OCI-LY7 (cell line): ENCODE data around the gene NOL4L. TPM values are rescaled to one million over a fixed set of nuclear protein-coding genes. Genes with fewer than 3 reads are reported as not detected.
"Not testable (repeated sequence)": the region's sequence is repeated elsewhere in the genome, so short reads cannot be mapped to it uniquely, and the experiment has no call there.

Experiments
- BruUV-seq: library from RNA; stranded (reverse); fragments of 400-500 nt; replicated peaks from 2 replicates; lab custom pipeline; 2021; lab: Mats Ljungman, UMichigan
- CTCF ChIA-PET: fragments of 300-600 bp; sonication (Branson Sonifier 250); formaldehyde crosslinking; loops from one replicate; lab custom pipeline; 2022; ENCODE audit warnings: antibody characterized with exemption; ENCODE audit not compliant: unreplicated experiment; lab: Charles Lee
- POLR2A ChIA-PET: fragments of 300-600 bp; sonication (Branson Sonifier 250); formaldehyde crosslinking; loops from one replicate; lab custom pipeline; 2022; ENCODE audit warnings: antibody characterized with exemption; lab: Charles Lee
- DNase-seq: peaks from one replicate; pipeline ENCODE4 v3.0.0-alpha.2; 2015; ENCODE audit warnings: low spot score
- H2AFZ ChIP-seq: fragments of 200-600 bp; sonication (generic), shearing (Covaris generic); 2 replicates; pipeline ENCODE4 v1.6.1; 2014; ENCODE audit warnings: mild to moderate bottlenecking, antibody characterized with exemption, low read length, moderate library complexity
- H3K27ac ChIP-seq: fragments of 200-600 bp; sonication (generic); 2 replicates; pipeline ENCODE4 v1.5.1; 2014; ENCODE audit warnings: mixed run types, low read depth, mild to moderate bottlenecking, moderate library complexity, low read length, inconsistent platforms; ENCODE audit not compliant: poor library complexity, severe bottlenecking
- H3K36me3 ChIP-seq: fragments of 200-600 bp; sonication (generic); 2 replicates; pipeline ENCODE4 v1.6.1; 2014; ENCODE audit warnings: mild to moderate bottlenecking, antibody characterized with exemption, low read length, moderate library complexity, mixed read lengths; ENCODE audit not compliant: insufficient read depth
- H3K4me1 ChIP-seq: fragments of 200-600 bp; sonication (generic); 2 replicates; pipeline ENCODE4 v1.5.1; 2014; ENCODE audit warnings: mild to moderate bottlenecking, low read length; ENCODE audit not compliant: insufficient read depth, poor library complexity, severe bottlenecking
- H3K4me2 ChIP-seq: fragments of 200-600 bp; sonication (generic); 2 replicates; pipeline ENCODE4 v1.6.1; 2014; ENCODE audit warnings: mild to moderate bottlenecking, low read length
- H3K4me3 ChIP-seq: fragments of 200-600 bp; sonication (generic); 2 replicates; pipeline ENCODE4 v1.5.1; 2014; ENCODE audit warnings: mild to moderate bottlenecking, low read depth, low read length; ENCODE audit not compliant: poor library complexity, severe bottlenecking
- H3K79me2 ChIP-seq: fragments of 200-600 bp; sonication (generic); 2 replicates; pipeline ENCODE4 v1.6.1; 2016; ENCODE audit warnings: low read depth, mild to moderate bottlenecking, low read length, moderate library complexity, mixed read lengths; ENCODE audit not compliant: insufficient read depth
- H3K9me2 ChIP-seq: fragments of 200-600 bp; sonication (generic); 2 replicates; pipeline ENCODE4 v1.6.1; 2016; ENCODE audit warnings: mild to moderate bottlenecking, low read length, mixed read lengths; ENCODE audit not compliant: insufficient read depth
- H3K9me3 ChIP-seq: fragments of 200-600 bp; sonication (generic); 2 replicates; pipeline ENCODE4 v1.6.1; 2014; ENCODE audit warnings: mild to moderate bottlenecking, mixed run types, low read length, mixed read lengths
- H4K20me1 ChIP-seq: fragments of 200-600 bp; sonication (generic); 2 replicates; pipeline ENCODE4 v1.6.1; 2014; ENCODE audit warnings: mild to moderate bottlenecking, antibody characterized with exemption, low read length, moderate library complexity, mixed read lengths; ENCODE audit not compliant: insufficient read depth
- EZH2phosphoT487 ChIP-seq: fragments of 200-600 bp; sonication (generic); IDR thresholded peaks from 2 replicates; pipeline ENCODE4 v1.6.1; 2018; ENCODE audit warnings: low read depth, borderline replicate concordance, mild to moderate bottlenecking, mixed run types, antibody characterized with exemption, low read length, moderate library complexity, mixed read lengths
- intact Hi-C: fragments of 100-400 bp; cut with micrococcal nuclease; formaldehyde crosslinking; loops from one replicate; pipeline ENCODE4 v1.10.0; 2022; ENCODE audit not compliant: unreplicated experiment
- total RNA-seq, 2 experiments: library from RNA; depleted of rRNA in 1 of 2; stranded (reverse); fragments of >200 nt in 1 of 2; shearing (Covaris generic) in 1 of 2; gene quantifications; 2 replicates each; pipeline ENCODE4 v1.2.3, GENCODE V29; 2014 to 2022
- TF ChIP-seq, protein P1 (sequence below): fragments of 200-600 bp; sonication (generic); conservative IDR thresholded peaks from 2 replicates; pipeline ENCODE4 v1.5.1; 2014; ENCODE audit warnings: mild to moderate bottlenecking, antibody characterized with exemption, low read length, moderate library complexity, mixed read lengths

Gene NOL4L
- total RNA-seq, 2 experiments from 2014 or later, result 3.9 to 4.2 TPM

DNA sequence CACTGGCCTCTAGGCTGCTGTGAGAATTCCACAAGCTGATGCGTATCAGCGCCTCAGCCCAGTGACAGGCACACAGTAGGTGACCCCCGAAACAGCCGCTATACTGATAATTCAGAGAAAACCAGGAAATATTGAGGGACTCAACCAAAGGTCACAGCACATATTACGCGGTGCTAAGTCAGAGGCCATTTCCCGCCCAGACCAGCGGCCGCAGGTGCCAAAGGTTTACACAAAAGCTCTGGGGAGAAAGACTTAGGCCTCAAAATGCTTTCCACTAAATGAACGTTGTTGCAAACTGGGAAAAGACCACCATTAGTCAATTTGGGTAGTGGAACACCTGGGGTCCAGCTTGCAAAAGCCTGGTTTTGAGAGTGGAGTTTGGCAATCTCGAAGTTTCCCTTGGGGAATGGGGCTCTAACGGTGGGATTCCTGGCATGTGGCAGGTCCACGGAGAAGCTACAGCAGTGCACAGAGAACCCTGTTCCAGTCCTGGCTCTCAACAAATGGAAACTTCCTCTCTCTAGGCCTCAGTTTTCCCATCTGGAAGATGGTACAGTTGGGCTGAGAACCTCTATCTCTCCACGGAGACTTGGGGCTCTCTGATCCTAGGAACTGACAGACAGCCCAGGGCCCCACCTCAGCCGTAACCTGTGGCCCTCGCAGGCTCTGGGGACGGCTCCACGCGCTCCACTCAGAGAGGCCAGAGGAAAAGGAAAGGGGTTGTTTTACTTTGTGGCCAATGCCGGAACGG is 4.7 kb downstream of the NOL4L start:
- Histone ChIP-seq H3K9me3 (no peaks in the 10 kb centered on the region), H3K4me3 (no peak overlapping the region), H3K4me2 (no peak overlapping the region), H3K36me3 (no peaks in the 10 kb centered on the region), H3K9me2 (no peaks in the 10 kb centered on the region), H4K20me1 (no peaks in the 10 kb centered on the region), H2AFZ (no peak overlapping the region), H3K4me1 (peaks cover 22% of the 10 kb centered on the region), H3K27ac (no peak overlapping the region), H3K79me2 (no peaks in the 10 kb centered on the region)
- CTCF ChIA-PET, result interaction anchor here (0.5 kb wide), 1 partner anchor 41 kb away, joined by 3 read pairs; no protein-coding TSS in a partner anchor
- DNase-seq, result no peak
- BruUV-seq, result no TSS peak
- intact Hi-C loops, result no loop called here
- POLR2A ChIA-PET, result no interaction called here
- TF ChIP-seq EZH2phosphoT487, result no peak
- TF ChIP-seq, protein P1, sequence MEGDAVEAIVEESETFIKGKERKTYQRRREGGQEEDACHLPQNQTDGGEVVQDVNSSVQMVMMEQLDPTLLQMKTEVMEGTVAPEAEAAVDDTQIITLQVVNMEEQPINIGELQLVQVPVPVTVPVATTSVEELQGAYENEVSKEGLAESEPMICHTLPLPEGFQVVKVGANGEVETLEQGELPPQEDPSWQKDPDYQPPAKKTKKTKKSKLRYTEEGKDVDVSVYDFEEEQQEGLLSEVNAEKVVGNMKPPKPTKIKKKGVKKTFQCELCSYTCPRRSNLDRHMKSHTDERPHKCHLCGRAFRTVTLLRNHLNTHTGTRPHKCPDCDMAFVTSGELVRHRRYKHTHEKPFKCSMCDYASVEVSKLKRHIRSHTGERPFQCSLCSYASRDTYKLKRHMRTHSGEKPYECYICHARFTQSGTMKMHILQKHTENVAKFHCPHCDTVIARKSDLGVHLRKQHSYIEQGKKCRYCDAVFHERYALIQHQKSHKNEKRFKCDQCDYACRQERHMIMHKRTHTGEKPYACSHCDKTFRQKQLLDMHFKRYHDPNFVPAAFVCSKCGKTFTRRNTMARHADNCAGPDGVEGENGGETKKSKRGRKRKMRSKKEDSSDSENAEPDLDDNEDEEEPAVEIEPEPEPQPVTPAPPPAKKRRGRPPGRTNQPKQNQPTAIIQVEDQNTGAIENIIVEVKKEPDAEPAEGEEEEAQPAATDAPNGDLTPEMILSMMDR, result no peak

DNA sequence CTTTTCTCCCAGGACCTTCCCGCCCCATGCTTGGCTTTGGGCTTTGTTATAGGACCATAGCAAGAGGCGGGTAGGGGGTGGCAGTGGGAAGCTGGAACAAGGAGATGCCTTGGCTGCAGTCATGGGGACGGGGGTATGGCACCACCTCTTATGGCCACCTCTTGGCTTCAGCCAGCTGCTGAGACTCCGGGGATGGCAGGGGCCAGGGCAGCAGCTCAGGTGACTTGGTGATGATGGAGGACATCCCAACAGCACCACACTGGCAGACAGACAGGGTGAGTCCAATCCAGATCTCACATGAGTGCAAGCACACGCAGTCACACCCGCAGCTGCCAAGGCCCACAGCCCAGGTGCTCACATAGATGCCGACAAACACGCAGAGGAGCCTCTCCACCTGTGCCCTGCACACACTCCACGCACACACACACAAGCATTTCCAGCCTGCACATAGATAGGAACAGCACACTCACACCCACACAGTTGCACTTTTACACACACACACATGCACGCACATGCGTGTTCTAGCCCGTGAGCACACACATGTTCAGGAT is 6.2 kb downstream of the NOL4L start:
- Histone ChIP-seq H3K9me2 (no peaks in the 10 kb centered on the region), H3K9me3 (no peaks in the 10 kb centered on the region), H3K36me3 (no peaks in the 10 kb centered on the region), H4K20me1 (no peaks in the 10 kb centered on the region), H3K27ac (no peak overlapping the region), H3K4me2 (no peak overlapping the region), H3K79me2 (no peaks in the 10 kb centered on the region), H3K4me1 (peaks cover 21% of the 10 kb centered on the region), H2AFZ (no peak overlapping the region), H3K4me3 (no peak overlapping the region)
- BruUV-seq, result no TSS peak
- POLR2A ChIA-PET, result no interaction called here
- intact Hi-C loops, result no loop called here
- TF ChIP-seq, protein P1, result no peak
- TF ChIP-seq EZH2phosphoT487, result no peak
- DNase-seq, result no peak
- CTCF ChIA-PET, result no interaction called here

DNA sequence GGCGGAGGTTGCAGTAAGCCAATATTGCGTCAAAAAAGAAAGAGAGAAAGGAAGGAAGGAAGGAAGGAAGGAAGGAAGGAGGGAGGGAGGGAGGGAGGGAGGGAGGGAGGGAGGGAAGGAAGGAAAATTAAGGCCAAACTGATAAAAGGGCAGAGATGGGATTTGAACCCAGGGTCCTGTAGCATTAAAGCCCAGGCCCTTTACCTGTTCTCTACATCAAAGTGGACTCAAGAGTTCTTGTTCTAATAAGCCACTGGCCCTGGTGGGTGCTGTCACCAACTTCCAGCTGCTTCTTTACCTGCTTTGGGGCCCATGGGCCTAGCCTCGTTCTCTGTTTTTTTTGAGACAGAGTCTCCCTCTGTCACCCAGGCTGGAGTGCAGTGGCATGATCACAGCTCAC is 7.1 kb downstream of the NOL4L start:
- intact Hi-C loops, H3K36me3 ChIP-seq, H2AFZ ChIP-seq, H3K9me3 ChIP-seq, H3K27ac ChIP-seq, POLR2A ChIA-PET, H3K4me3 ChIP-seq, H4K20me1 ChIP-seq, CTCF ChIA-PET, H3K4me2 ChIP-seq, DNase-seq, H3K9me2 ChIP-seq, BruUV-seq, H3K79me2 ChIP-seq: not testable (repeated sequence)
- H3K4me1 ChIP-seq, result peaks cover 21% of the 10 kb centered on the region
